K562 (cell line): ENCODE measurements around the gene MAGI1. TPM values are rescaled to one million over a fixed set of nuclear protein-coding genes. Genes with fewer than 3 reads are reported as not detected.

Experiments
- MEIS2 ChIP-seq: fragments of 450-650 bp; IDR thresholded peaks from 2 replicates; pipeline ENCODE4 v1.6.1; 2014; ENCODE audit warnings: mild to moderate bottlenecking; ENCODE audit not compliant: partially characterized antibody
- TAF7 ChIP-seq: fragments of 450-650 bp; IDR thresholded peaks from 2 replicates; pipeline ENCODE4 v1.6.1; 2016; ENCODE audit warnings: missing genetic modification characterization, missing compliant biosample characterization
- ZNF318 ChIP-seq, 2 experiments: fragments of 450-650 bp; IDR thresholded peaks; 2 replicates each; pipeline ENCODE4 v1.6.1; 2016; ENCODE audit warnings: mild to moderate bottlenecking in 2 of 2, borderline replicate concordance in 1 of 2, low read depth in 1 of 2, moderate library complexity in 1 of 2
- polyA plus RNA-seq, 8 experiments: library from polyadenylated mRNA; depleted of rRNA in 4 of 8; stranded (reverse) in 5 of 8; unstranded in 3 of 8; fragments of >200 nt; fragmentation: Nextera tagmentation in 2 of 8; fragmentation: Illumina TruSeq in 1 of 8; extraction: Ambion mirVana in 2 of 8; extraction: Trizol in 1 of 8; gene quantifications; 2 replicates each; pipeline versions ENCODE4 v1.2.1 to v1.2.3, GENCODE V29; 2011 to 2014; ENCODE audit warnings: inconsistent platforms in 1 of 8, missing spikeins in 1 of 8
- total RNA-seq, 7 experiments: library from RNA; depleted of rRNA in 6 of 7; stranded (reverse); fragments of >200 nt in 6 of 7; fragmentation: Illumina TruSeq in 2 of 7; extraction: Trizol in 2 of 7; gene quantifications; 2 replicates each; pipeline versions ENCODE4 v1.2.1 to v1.2.3, GENCODE V29; 2011 to 2021; ENCODE audit warnings: low replicate concordance in 1 of 7

The MAGI1 gene
- total and polyA plus RNA-seq, 9 of the 15 experiments (the other 6 are each of a cell fraction or from before 2014, with no cell fraction given): 7.8 to 59.4 (median 43.2) TPM

- TF ChIP-seq ZNF318 (IDR thresholded peaks at IDR 0.05; ENCODE audit: borderline replicate concordance in 1 of 2, low read depth in 1 of 2) (no peak), MEIS2 (peak; percentile 36), TAF7 (tag) (no peak)
Measured at GRCh38 chr3:65507437-65507836, 531.3 kb downstream of the MAGI1 start (continued).
